ENCODE results near the gene TNS2. TPM values are rescaled to one million over a fixed set of nuclear protein-coding genes. Genes with fewer than 3 reads are reported as not detected.

The TNS2 gene
- total RNA-seq, 1 donor from 2014 or later: 18.3 TPM

- DNase-seq (ENCODE audit: low read depth in 2 of 2): no peak
Observed at GRCh38 chr12:53067993-53068770, 18.3 kb downstream of the TNS2 start.

GRCh38 chr12:53068811-53069585, 19.1 kb downstream of the TNS2 start:
- DNase-seq (ENCODE audit: low read depth in 2 of 2): no peak

GRCh38 chr12:53069621-53070410, 20.0 kb downstream of the TNS2 start:
- no peak for DNase-seq (ENCODE audit: low read depth in 2 of 2)

GRCh38 chr12:53070877-53071492, 21.1 kb downstream of the TNS2 start:
- DNase-seq (ENCODE audit: low read depth in 2 of 2): no peak

- DNase-seq (ENCODE audit: low read depth in 2 of 2): peak; percentile 39 to 47
Observed at GRCh38 chr12:53071591-53072551, 22.0 kb downstream of the TNS2 start.

- DNase-seq (ENCODE audit: low read depth in 2 of 2): no peak
Observed at GRCh38 chr12:53073881-53074280, 24.0 kb downstream of the TNS2 start.

GRCh38 chr12:53074283-53074998, 24.6 kb downstream of the TNS2 start:
- no peak for DNase-seq (ENCODE audit: low read depth in 2 of 2)

GRCh38 chr12:53074999-53075370, 25.1 kb downstream of the TNS2 start:
- no peak for DNase-seq (ENCODE audit: low read depth in 2 of 2)

- no peak for DNase-seq (ENCODE audit: low read depth in 2 of 2)
Observed at GRCh38 chr12:53076461-53076860, 26.6 kb downstream of the TNS2 start.

- no peak for DNase-seq (ENCODE audit: low read depth in 2 of 2)
Observed at GRCh38 chr12:53077030-53077429, 27.2 kb downstream of the TNS2 start.

GRCh38 chr12:53078425-53079225, 28.8 kb downstream of the TNS2 start:
- DNase-seq (ENCODE audit: low read depth in 2 of 2): no peak

- DNase-seq (ENCODE audit: low read depth in 2 of 2): peak; percentile 95 to 98
Observed at GRCh38 chr12:53079226-53080117, 29.6 kb downstream of the TNS2 start, which contains the start of gene SPRYD3. Gene SPRYD3 (minus strand): TSS chr12:53079390. CDS start chr12:53079333, 57 bp downstream.

- DNase-seq (ENCODE audit: low read depth in 2 of 2): no peak
Observed at GRCh38 chr12:53082637-53083175, 32.8 kb downstream of the TNS2 start.

- DNase-seq (ENCODE audit: low read depth in 2 of 2): no peak
Observed at GRCh38 chr12:53086361-53086760, 36.5 kb downstream of the TNS2 start.

GRCh38 chr12:53090105-53090504, 40.2 kb downstream of the TNS2 start:
- DNase-seq (ENCODE audit: low read depth in 2 of 2): no peak

GRCh38 chr12:53090554-53090953, 40.7 kb downstream of the TNS2 start:
- no peak for DNase-seq (ENCODE audit: low read depth in 2 of 2)

- DNase-seq (ENCODE audit: low read depth in 2 of 2): no peak
Observed at GRCh38 chr12:53091756-53092155, 41.9 kb downstream of the TNS2 start.
